ENCODE results near the gene TMIGD1. TPM values are rescaled to one million over a fixed set of nuclear protein-coding genes. Genes with fewer than 3 reads are reported as not detected.

The TMIGD1 gene
- total and polyA plus RNA-seq, 2 donors (not counting 3 experiments of a cell fraction or from before 2014, with no cell fraction given): not detected

GRCh38 chr17:30314474-30314873 is 19.4 kb downstream of the TMIGD1 start:
- no peaks in the 10 kb centered on the region for H3K9me1 ChIP-seq (replicated peaks; ENCODE audit: control insufficient read depth, extremely low read depth, insufficient read depth, low read length)
- no peak for DNase-seq (ENCODE audit: low read depth, low spot score)
- TF ChIP-seq GATA2 (IDR thresholded peaks at IDR 0.05; ENCODE audit: insufficient read depth, insufficient read length, low read depth, low read length) (no peak), POLR2A (IDR thresholded peaks at IDR 0.05; ENCODE audit: low read depth, low read length) (no peak)
- H2AFZ ChIP-seq (ENCODE audit: low read depth, low read length): no peak overlapping the region
- intact Hi-C loops (cut with micrococcal nuclease): no loop called here
- H3K4me3 ChIP-seq (replicated peaks in 1 of 3; ENCODE audit: insufficient read depth in 1 of 3, low read depth in 1 of 3, low read length in 3 of 3): no peak overlapping the region
- dilution Hi-C loops (cut with MboI; ENCODE audit: extremely low pct_ligation_motif_present, low sequenced_read_pairs): no loop called here
- no peak for FAIRE-seq
- H3K27ac ChIP-seq (ENCODE audit: insufficient read depth, low read depth, low read length): no peak overlapping the region
- no peak overlapping the region for H3K4me2 ChIP-seq (ENCODE audit: insufficient read depth, low read length)
- no TSS peak for BruUV-seq (replicated peaks)
- no peaks in the 10 kb centered on the region for H3K9me3 ChIP-seq (replicated peaks; ENCODE audit: control insufficient read depth, insufficient read depth, low read length)
- no peaks in the 10 kb centered on the region for H4K20me1 ChIP-seq (replicated peaks; ENCODE audit: control insufficient read depth, extremely low read depth, insufficient read depth, low read length)
- H3K4me1 ChIP-seq (ENCODE audit: control insufficient read depth, extremely low read depth, insufficient read depth, low read length): no peaks in the 10 kb centered on the region
- ChIA-PET CTCF (no interaction called here), POLR2A (no interaction called here)
- H3K36me3 ChIP-seq (ENCODE audit: control insufficient read depth in 2 of 2, extremely low read depth in 1 of 2, insufficient read depth in 2 of 2, low read length in 2 of 2): no peaks in the 10 kb centered on the region
- no peaks in the 10 kb centered on the region for H3K79me2 ChIP-seq (ENCODE audit: control insufficient read depth, insufficient read depth, low read length)
- no peak overlapping the region for H3K9ac ChIP-seq (replicated peaks; ENCODE audit: extremely low read depth, insufficient read depth, low read length)
- peaks cover 3 to 9% of the 10 kb centered on the region in 2 experiments for H3K27me3 ChIP-seq (ENCODE audit: control insufficient read depth in 2 of 2, insufficient read depth in 2 of 2, low read length in 2 of 2)

- FAIRE-seq: no peak
- CTCF ChIA-PET: interaction anchor here (1.0 to 1.5 kb wide), 2 partner anchors 46 to 207 kb away, joined by 3 to 4 read pairs; no protein-coding TSS in a partner anchor
These were observed 21.6 kb downstream of the TMIGD1 start for GRCh38 chr17:30312226-30312625.

More at GRCh38 chr17:30312226-30312625, 21.6 kb downstream of the TMIGD1 start:
- intact Hi-C loops (cut with micrococcal nuclease) (no loop called here), dilution Hi-C loops (cut with MboI; ENCODE audit: extremely low pct_ligation_motif_present, low sequenced_read_pairs) (no loop called here)
- no peak overlapping the region for H3K27ac ChIP-seq (ENCODE audit: insufficient read depth, low read depth, low read length)
- BruUV-seq (replicated peaks): no TSS peak
- no peak overlapping the region for H3K4me2 ChIP-seq (ENCODE audit: insufficient read depth, low read length)
- H3K4me1 ChIP-seq (ENCODE audit: control insufficient read depth, extremely low read depth, insufficient read depth, low read length): no peaks in the 10 kb centered on the region
- H3K4me3 ChIP-seq (replicated peaks in 1 of 3; ENCODE audit: insufficient read depth in 1 of 3, low read depth in 1 of 3, low read length in 3 of 3): no peak overlapping the region
- H3K36me3 ChIP-seq (ENCODE audit: control insufficient read depth in 2 of 2, extremely low read depth in 1 of 2, insufficient read depth in 2 of 2, low read length in 2 of 2): no peaks in the 10 kb centered on the region
- no peaks in the 10 kb centered on the region for H3K9me3 ChIP-seq (replicated peaks; ENCODE audit: control insufficient read depth, insufficient read depth, low read length)
- POLR2A ChIA-PET: interaction anchor here (0.6 kb wide), 1 partner anchor 8 kb away, joined by 5 read pairs; no protein-coding TSS in a partner anchor
- no peak overlapping the region for H3K9ac ChIP-seq (replicated peaks; ENCODE audit: extremely low read depth, insufficient read depth, low read length)
- H3K79me2 ChIP-seq (ENCODE audit: control insufficient read depth, insufficient read depth, low read length): no peaks in the 10 kb centered on the region
- no peaks in the 10 kb centered on the region for H4K20me1 ChIP-seq (replicated peaks; ENCODE audit: control insufficient read depth, extremely low read depth, insufficient read depth, low read length)
- no peak for TF ChIP-seq POLR2A (IDR thresholded peaks at IDR 0.05; ENCODE audit: low read depth, low read length)
- no peak for TF ChIP-seq MYC (IDR thresholded peaks at IDR 0.05; ENCODE audit: low read depth, low read length)
- no peak for TF ChIP-seq MAX (IDR thresholded peaks at IDR 0.05; ENCODE audit: insufficient read depth, insufficient read length)
- TF ChIP-seq JUN (IDR thresholded peaks at IDR 0.05; ENCODE audit: borderline replicate concordance, insufficient read depth, insufficient read length, low read depth): no peak
- TF ChIP-seq GATA2 (IDR thresholded peaks at IDR 0.05; ENCODE audit: insufficient read depth, insufficient read length, low read depth, low read length): no peak
- no peak for TF ChIP-seq FOS (IDR thresholded peaks at IDR 0.05; ENCODE audit: borderline replicate concordance, insufficient read depth, low read length)
- no peak for TF ChIP-seq EZH2 (IDR thresholded peaks at IDR 0.05; ENCODE audit: borderline replicate concordance, low read depth, low read length, severe bottlenecking)
- TF ChIP-seq POLR2AphosphoS5 (IDR thresholded peaks at IDR 0.05; ENCODE audit: insufficient read depth, low read depth, low read length): no peak
- no peak for TF ChIP-seq CTCF (IDR thresholded peaks at IDR 0.05; ENCODE audit: extremely low read depth in 1 of 2, insufficient read depth in 1 of 2, low read depth in 1 of 2, low read length in 2 of 2)
- peaks cover 0 to 9% of the 10 kb centered on the region in 2 experiments for H3K27me3 ChIP-seq (ENCODE audit: control insufficient read depth in 2 of 2, insufficient read depth in 2 of 2, low read length in 2 of 2)
- no peaks in the 10 kb centered on the region for H3K9me1 ChIP-seq (replicated peaks; ENCODE audit: control insufficient read depth, extremely low read depth, insufficient read depth, low read length)
- H2AFZ ChIP-seq (ENCODE audit: low read depth, low read length): no peak overlapping the region
- no peak for DNase-seq (ENCODE audit: low read depth, low spot score)
